HEK293 (cell line): ENCODE measurements around the gene PMF1.

Experiments
- CTCF ChIA-PET: fragments of 350-600 bp; formaldehyde crosslinking; extraction: SDS; loops from one replicate; lab custom pipeline; 2021; ENCODE audit warnings: antibody characterized with exemption; lab: Yijun Ruan, JAX
- POLR2A ChIA-PET: fragments of 300-600 bp; formaldehyde crosslinking; extraction: SDS; loops from one replicate; lab custom pipeline; 2020; ENCODE audit warnings: antibody characterized with exemption, inconsistent platforms; lab: Yijun Ruan, JAX
- H3K27ac ChIP-seq: fragments of 200-500 bp; sonication (Bioruptor generic); 2 replicates; pipeline ENCODE4 v1.5.1; 2014; ENCODE audit warnings: low read depth, low read length, control low read depth, inconsistent platforms; ENCODE audit errors: extremely low read depth
- H3K36me3 ChIP-seq, 2 experiments: fragments of 200-500 bp in 1 of 2; sonication (Bioruptor generic) in 1 of 2; 1 replicate in 1 of 2; 2 replicates in 1 of 2; pipeline ENCODE4 v1.5.1; 2014 to 2017; ENCODE audit warnings: inconsistent platforms in 2 of 2, low read length in 2 of 2; ENCODE audit not compliant: control insufficient read depth in 2 of 2, insufficient read depth in 1 of 2
- H3K4me1 ChIP-seq: fragments of 200-500 bp; sonication (Bioruptor generic); 2 replicates; pipeline ENCODE4 v1.5.1; 2014; ENCODE audit warnings: mild to moderate bottlenecking, low read length, inconsistent platforms; ENCODE audit not compliant: control insufficient read depth, insufficient read depth
- H3K4me3 ChIP-seq: 2 replicates; pipeline ENCODE4 v1.5.1; 2011; ENCODE audit warnings: low read depth, mild to moderate bottlenecking, control low read depth, low read length, moderate library complexity
- H3K9me3 ChIP-seq: fragments of 200-500 bp; sonication (Bioruptor generic); 2 replicates; pipeline ENCODE4 v1.5.1; 2014; ENCODE audit warnings: low read depth, low read length, inconsistent platforms; ENCODE audit not compliant: control insufficient read depth, insufficient read depth
- BCL11A ChIP-seq: fragments of 450-650 bp; formaldehyde crosslinking; IDR thresholded peaks from 2 replicates; pipeline ENCODE4 v1.5.1; 2016; ENCODE audit warnings: low read depth, missing biosample characterization, missing genetic modification characterization
- GLI4 ChIP-seq: fragments of 450-650 bp; formaldehyde crosslinking; IDR thresholded peaks from 2 replicates; pipeline ENCODE4 v1.5.1; 2016; ENCODE audit warnings: missing biosample characterization, missing genetic modification characterization
- KLF16 ChIP-seq: fragments of 450-650 bp; formaldehyde crosslinking; IDR thresholded peaks from 2 replicates; pipeline ENCODE4 v1.5.1; 2017; ENCODE audit warnings: missing biosample characterization, missing genetic modification characterization
- KLF17 ChIP-seq: fragments of 450-650 bp; formaldehyde crosslinking; IDR thresholded peaks from 2 replicates; pipeline ENCODE4 v1.5.1; 2016; ENCODE audit warnings: missing biosample characterization, missing genetic modification characterization
- MYNN ChIP-seq: fragments of 450-650 bp; formaldehyde crosslinking; IDR thresholded peaks from 2 replicates; pipeline ENCODE4 v1.5.1; 2016; ENCODE audit warnings: missing biosample characterization, missing genetic modification characterization, borderline replicate concordance
- SCRT1 ChIP-seq: fragments of 450-650 bp; formaldehyde crosslinking; IDR thresholded peaks from 2 replicates; pipeline ENCODE4 v1.5.1; 2016; ENCODE audit warnings: missing biosample characterization, missing genetic modification characterization, borderline replicate concordance
- TSHZ1 ChIP-seq: fragments of 450-650 bp; formaldehyde crosslinking; IDR thresholded peaks from 2 replicates; pipeline ENCODE4 v1.5.1; 2016; ENCODE audit warnings: missing biosample characterization, missing genetic modification characterization, borderline replicate concordance
- ZBTB21 ChIP-seq: fragments of 450-650 bp; formaldehyde crosslinking; IDR thresholded peaks from 2 replicates; pipeline ENCODE4 v1.5.1; 2017; ENCODE audit warnings: missing biosample characterization, missing genetic modification characterization
- ZNF133 ChIP-seq: fragments of 450-650 bp; formaldehyde crosslinking; IDR thresholded peaks from 2 replicates; pipeline ENCODE4 v1.5.1; 2016; ENCODE audit warnings: missing biosample characterization, missing genetic modification characterization
- ZNF140 ChIP-seq: fragments of 450-650 bp; formaldehyde crosslinking; IDR thresholded peaks from 2 replicates; pipeline ENCODE4 v1.5.1; 2016; ENCODE audit warnings: missing biosample characterization, missing genetic modification characterization
- ZNF157 ChIP-seq: fragments of 450-650 bp; formaldehyde crosslinking; IDR thresholded peaks from 2 replicates; pipeline ENCODE4 v1.5.1; 2016; ENCODE audit warnings: missing biosample characterization, missing genetic modification characterization
- ZNF19 ChIP-seq: fragments of 450-650 bp; formaldehyde crosslinking; IDR thresholded peaks from 2 replicates; pipeline ENCODE4; 2016; ENCODE audit warnings: missing biosample characterization, missing genetic modification characterization, low read depth
- ZNF311 ChIP-seq: fragments of 450-650 bp; formaldehyde crosslinking; IDR thresholded peaks from 2 replicates; pipeline ENCODE4 v1.5.1; 2017; ENCODE audit warnings: missing biosample characterization, missing genetic modification characterization, borderline replicate concordance
- ZNF324 ChIP-seq: fragments of 450-650 bp; formaldehyde crosslinking; IDR thresholded peaks from 2 replicates; pipeline ENCODE4 v1.5.1; 2016; ENCODE audit warnings: missing biosample characterization, missing genetic modification characterization
- ZNF341 ChIP-seq: fragments of 450-650 bp; formaldehyde crosslinking; IDR thresholded peaks from 2 replicates; pipeline ENCODE4; 2016; ENCODE audit warnings: low read depth, missing biosample characterization, missing genetic modification characterization
- ZNF362 ChIP-seq: fragments of 450-650 bp; formaldehyde crosslinking; IDR thresholded peaks from 2 replicates; pipeline ENCODE4 v1.5.1; 2016; ENCODE audit warnings: missing biosample characterization, missing genetic modification characterization
- ZNF621 ChIP-seq: fragments of 450-650 bp; formaldehyde crosslinking; IDR thresholded peaks from 2 replicates; pipeline ENCODE4 v1.5.1; 2017; ENCODE audit warnings: missing biosample characterization, missing genetic modification characterization
- ZNF76 ChIP-seq: fragments of 450-650 bp; formaldehyde crosslinking; IDR thresholded peaks from 2 replicates; pipeline ENCODE4; 2016; ENCODE audit warnings: low read depth, missing biosample characterization, missing genetic modification characterization, borderline replicate concordance
- ZNF768 ChIP-seq: fragments of 450-650 bp; formaldehyde crosslinking; IDR thresholded peaks from 2 replicates; pipeline ENCODE4 v1.5.1; 2018; ENCODE audit warnings: missing biosample characterization, mild to moderate bottlenecking, missing genetic modification characterization
- ZNF792 ChIP-seq: fragments of 450-650 bp; formaldehyde crosslinking; IDR thresholded peaks from 2 replicates; pipeline ENCODE4 v1.5.1; 2016; ENCODE audit warnings: missing biosample characterization, missing genetic modification characterization
- ZNF830 ChIP-seq: fragments of 450-650 bp; IDR thresholded peaks from 2 replicates; pipeline ENCODE4 v1.5.0; 2018; ENCODE audit warnings: missing biosample characterization, missing genetic modification characterization, low read depth, mild to moderate bottlenecking, moderate library complexity
- ZSCAN30 ChIP-seq: fragments of 450-650 bp; IDR thresholded peaks from 2 replicates; pipeline ENCODE4 v1.5.1; 2018; ENCODE audit warnings: missing biosample characterization, mild to moderate bottlenecking, missing genetic modification characterization, moderate library complexity
- ZSCAN4 ChIP-seq: fragments of 450-650 bp; formaldehyde crosslinking; IDR thresholded peaks from 2 replicates; pipeline ENCODE4 v1.5.1; 2017; ENCODE audit warnings: missing biosample characterization, missing genetic modification characterization
- ZSCAN5A ChIP-seq: fragments of 450-650 bp; formaldehyde crosslinking; IDR thresholded peaks from 2 replicates; pipeline ENCODE4 v1.5.1; 2016; ENCODE audit warnings: missing biosample characterization, missing genetic modification characterization
- TF ChIP-seq, protein P1 (sequence below): fragments of 450-650 bp; formaldehyde crosslinking; IDR thresholded peaks from 2 replicates; pipeline ENCODE4 v1.5.1; 2016; ENCODE audit warnings: missing biosample characterization, missing genetic modification characterization

PMF1 gene

DNA sequence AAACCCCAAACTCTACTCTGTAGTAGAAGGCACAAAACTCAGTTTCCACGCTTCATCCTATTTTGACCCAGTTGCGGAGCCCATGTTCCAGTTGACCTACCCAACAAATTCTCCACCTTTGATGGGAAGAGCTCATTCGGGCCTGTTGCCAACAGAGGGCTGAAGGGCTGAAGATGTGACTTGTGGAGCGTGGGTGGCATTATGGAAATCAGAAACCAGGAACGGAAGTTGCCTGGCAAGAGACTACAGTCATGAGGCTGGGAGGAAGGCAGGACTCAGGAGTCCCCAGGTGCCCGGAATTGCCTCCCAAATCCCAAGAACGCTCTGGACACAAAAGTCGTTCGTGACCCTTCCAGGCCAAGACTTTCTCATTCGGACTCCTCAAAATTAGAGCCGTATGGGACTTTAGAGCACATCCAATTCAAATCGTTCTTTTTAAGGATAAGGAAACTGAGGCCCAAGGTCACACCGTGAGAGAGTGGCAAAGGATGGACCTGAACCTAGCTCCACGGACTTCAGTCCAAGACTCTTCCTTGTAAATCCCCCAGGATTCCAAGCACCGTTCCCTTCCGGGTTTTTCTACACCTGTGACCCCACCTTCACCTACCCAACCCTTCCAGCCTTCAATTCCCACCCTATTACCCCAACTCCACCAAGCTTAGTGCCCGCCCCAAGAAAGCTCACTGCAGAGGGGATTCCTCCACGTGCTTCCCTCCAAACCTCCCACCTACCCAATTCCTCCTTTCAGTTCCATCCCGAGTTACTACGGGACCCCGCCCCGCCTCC lies 69.1 kb downstream of the PMF1 start:
- Histone ChIP-seq H3K4me1 (peaks cover 4% of the 10 kb centered on the region; the same call in 1 of the 2 replicates), H3K36me3 (peaks cover 14 to 60% of the 10 kb centered on the region in 2 experiments; a peak in 2 of 3 replicates), H3K27ac (peak overlapping the region; percentile 67), H3K9me3 (no peaks in the 10 kb centered on the region), H3K4me3 (peak overlapping the region; percentile 91)
- POLR2A ChIA-PET: interaction anchor here (0.5 to 2.3 kb wide), 19 partner anchors 8 to 199 kb away, joined by 3 to 19 read pairs (median 4); partner anchors contain the start of genes CCT3, GLMP, PMF1 and TSACC
- CTCF ChIA-PET: interaction anchor here (1.0 to 2.2 kb wide), 6 partner anchors 10 to 185 kb away, joined by 3 to 9 read pairs (median 6); no protein-coding TSS in a partner anchor
- TF ChIP-seq ZNF311: no peak
- no peak for TF ChIP-seq ZNF324 (tag by site-specific recombination)
- TF ChIP-seq ZNF768: no peak
- TF ChIP-seq ZNF140: no peak
- no peak for TF ChIP-seq ZNF341 (tag by site-specific recombination)
- peak; percentile 22; the same call in 1 of the 2 replicates for TF ChIP-seq SCRT1 (tag by site-specific recombination)
- no peak for TF ChIP-seq ZNF830
- no peak for TF ChIP-seq ZNF133 (tag by site-specific recombination)
- TF ChIP-seq BCL11A (tag by site-specific recombination): no peak
- peak; percentile 95 for TF ChIP-seq ZNF76 (tag by site-specific recombination)
- peak; percentile 77; the same call in 1 of the 2 replicates for TF ChIP-seq KLF16 (tag by site-specific recombination)
- no peak for TF ChIP-seq GLI4 (tag by site-specific recombination)
- 0 out of 2 replicates have a peak, but pooled peaks have one; percentile 9 for TF ChIP-seq ZBTB21 (tag by site-specific recombination)
- no peak for TF ChIP-seq ZSCAN5A (tag by site-specific recombination)
- TF ChIP-seq ZSCAN4 (tag by site-specific recombination): no peak
- no peak for TF ChIP-seq TSHZ1 (tag by site-specific recombination)
- no peak for TF ChIP-seq ZNF362
- TF ChIP-seq, protein P1, sequence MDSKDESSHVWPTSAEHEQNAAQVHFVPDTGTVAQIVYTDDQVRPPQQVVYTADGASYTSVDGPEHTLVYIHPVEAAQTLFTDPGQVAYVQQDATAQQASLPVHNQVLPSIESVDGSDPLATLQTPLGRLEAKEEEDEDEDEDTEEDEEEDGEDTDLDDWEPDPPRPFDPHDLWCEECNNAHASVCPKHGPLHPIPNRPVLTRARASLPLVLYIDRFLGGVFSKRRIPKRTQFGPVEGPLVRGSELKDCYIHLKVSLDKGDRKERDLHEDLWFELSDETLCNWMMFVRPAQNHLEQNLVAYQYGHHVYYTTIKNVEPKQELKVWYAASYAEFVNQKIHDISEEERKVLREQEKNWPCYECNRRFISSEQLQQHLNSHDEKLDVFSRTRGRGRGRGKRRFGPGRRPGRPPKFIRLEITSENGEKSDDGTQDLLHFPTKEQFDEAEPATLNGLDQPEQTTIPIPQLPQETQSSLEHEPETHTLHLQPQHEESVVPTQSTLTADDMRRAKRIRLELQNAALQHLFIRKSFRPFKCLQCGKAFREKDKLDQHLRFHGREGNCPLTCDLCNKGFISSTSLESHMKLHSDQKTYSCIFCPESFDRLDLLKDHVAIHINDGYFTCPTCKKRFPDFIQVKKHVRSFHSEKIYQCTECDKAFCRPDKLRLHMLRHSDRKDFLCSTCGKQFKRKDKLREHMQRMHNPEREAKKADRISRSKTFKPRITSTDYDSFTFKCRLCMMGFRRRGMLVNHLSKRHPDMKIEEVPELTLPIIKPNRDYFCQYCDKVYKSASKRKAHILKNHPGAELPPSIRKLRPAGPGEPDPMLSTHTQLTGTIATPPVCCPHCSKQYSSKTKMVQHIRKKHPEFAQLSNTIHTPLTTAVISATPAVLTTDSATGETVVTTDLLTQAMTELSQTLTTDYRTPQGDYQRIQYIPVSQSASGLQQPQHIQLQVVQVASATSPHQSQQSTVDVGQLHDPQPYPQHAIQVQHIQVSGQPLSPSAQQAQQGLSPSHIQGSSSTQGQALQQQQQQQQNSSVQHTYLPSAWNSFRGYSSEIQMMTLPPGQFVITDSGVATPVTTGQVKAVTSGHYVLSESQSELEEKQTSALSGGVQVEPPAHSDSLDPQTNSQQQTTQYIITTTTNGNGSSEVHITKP (tag by site-specific recombination): peak; percentile 57
- TF ChIP-seq MYNN (tag by site-specific recombination): peak; percentile 10; the same call in 1 of the 2 replicates
- no peak for TF ChIP-seq KLF17 (tag by site-specific recombination)
- no peak for TF ChIP-seq ZNF621
- no peak for TF ChIP-seq ZSCAN30 (tag by site-specific recombination)
- TF ChIP-seq ZNF792 (tag by site-specific recombination): no peak
- no peak for TF ChIP-seq ZNF157 (tag by site-specific recombination)
- TF ChIP-seq ZNF19 (tag by site-specific recombination): no peak
